Pancreas (tissue), 10 donors: ENCODE results near the gene MAJIN. TPM values are rescaled to one million over a fixed set of nuclear protein-coding genes. Genes with fewer than 3 reads are reported as not detected.
A peak's percentile ranks its signal among the peaks of the same experiment; 100 is the strongest.

Experiments
- ATAC-seq, 4 donors: fragments of 200-7000 bp; cut with Tn5 transposase; one replicate each; pipeline versions ENCODE4 v1.8.0 to v1.9.1; 2020; ENCODE audit warnings: mild to moderate bottlenecking in 4 of 4, moderate library complexity in 4 of 4
- DNase-seq, 6 donors: peaks; one replicate each; pipeline ENCODE4 v3.0.0-alpha.2; 2020
- FAIRE-seq: peaks from 2 replicates; lab custom pipeline; 2012; peaks lifted over from hg19 to GRCh38; lab: Jason Lieb, UNC
- H3K27ac ChIP-seq, 4 donors: fragments of 200-600 bp; sonication (generic); 1 replicate in 3 of 4; 2 replicates in 1 of 4; pipeline versions ENCODE4 v1.5.0 to v1.8.0; 2020
- H3K27me3 ChIP-seq, 4 donors: fragments of 200-600 bp; one replicate each; pipeline ENCODE4 v1.8.0; 2021
- H3K36me3 ChIP-seq, 3 donors: fragments of 200-600 bp; sonication (generic) in 1 of 3; one replicate each; pipeline versions ENCODE4 v1.5.0 to v1.8.0; 2020 to 2021
- H3K4me1 ChIP-seq, 3 donors: fragments of 200-600 bp; one replicate each; pipeline ENCODE4 v1.8.0; 2021
- H3K4me3 ChIP-seq, 4 donors: fragments of 200-600 bp; sonication (generic) in 2 of 4; one replicate each; pipeline versions ENCODE4 v1.5.0 to v1.8.0; 2020 to 2021
- H3K9me3 ChIP-seq, 4 donors: fragments of 200-600 bp; one replicate each; pipeline ENCODE4 v1.8.0; 2021
- CTCF ChIP-seq, 4 donors: fragments of 200-600 bp; sonication (generic) in 3 of 4; IDR thresholded peaks; one replicate each; pipeline versions ENCODE4 v1.5.0 to v1.8.0; 2021; ENCODE audit warnings: antibody characterized with exemption in 4 of 4
- WGBS, 2 donors: extraction: QIAGEN DNeasy Blood & Tissue Kit; methylation state at CpG; one replicate each; pipeline ENCODE4 v1.1.7; 2013; 5-methylcytosine and 5-hydroxymethylcytosine counted together
- intact Hi-C, 3 donors: fragments of 100-400 bp; cut with DNase I; formaldehyde crosslinking; loops; one replicate each; pipeline versions ENCODE4 v1.11.1 to v1.14.2; 2022
- polyA plus RNA-seq, 2 donors: library from polyadenylated mRNA; stranded (reverse); fragments of 200-250 nt; gene quantifications; one replicate each; pipeline ENCODE4 v1.2.3, GENCODE V29; 2013
- total RNA-seq, 6 donors: library from RNA; stranded (reverse); fragmentation: NEBNext Ultra II Directional in 4 of 6; extraction: Animal tissue kit (Norgen Biotek cat#: 25700) in 4 of 6; gene quantifications; one replicate each; pipeline versions ENCODE4 v1.2.1 to v1.2.4, GENCODE V29; 2021 to 2023
- donor health status: healthy with polysubstance abuse.
- donor health status: DM: no; HTN: no; CAD: no; lungs with moderate emphysema.
- donor health status: DM: no; HTN: no; CAD: no.
- donor health status: control.
- donor health status: control.
- donor health status: Bipolar disorder and iron deficiency.
- donor health status: DM: yes; HTN: yes; CAD: no.
- donor health status: DM: no; HTN: no; CAD: no.
- donor health status: DM: no; HTN: no; CAD: no.
- donor health status: DM: yes; HTN: yes; CAD: no.

Gene MAJIN
- total and polyA plus RNA-seq, 8 donors = 0.14 to 0.47 (median 0.26) TPM; not detected in 3

DNA sequence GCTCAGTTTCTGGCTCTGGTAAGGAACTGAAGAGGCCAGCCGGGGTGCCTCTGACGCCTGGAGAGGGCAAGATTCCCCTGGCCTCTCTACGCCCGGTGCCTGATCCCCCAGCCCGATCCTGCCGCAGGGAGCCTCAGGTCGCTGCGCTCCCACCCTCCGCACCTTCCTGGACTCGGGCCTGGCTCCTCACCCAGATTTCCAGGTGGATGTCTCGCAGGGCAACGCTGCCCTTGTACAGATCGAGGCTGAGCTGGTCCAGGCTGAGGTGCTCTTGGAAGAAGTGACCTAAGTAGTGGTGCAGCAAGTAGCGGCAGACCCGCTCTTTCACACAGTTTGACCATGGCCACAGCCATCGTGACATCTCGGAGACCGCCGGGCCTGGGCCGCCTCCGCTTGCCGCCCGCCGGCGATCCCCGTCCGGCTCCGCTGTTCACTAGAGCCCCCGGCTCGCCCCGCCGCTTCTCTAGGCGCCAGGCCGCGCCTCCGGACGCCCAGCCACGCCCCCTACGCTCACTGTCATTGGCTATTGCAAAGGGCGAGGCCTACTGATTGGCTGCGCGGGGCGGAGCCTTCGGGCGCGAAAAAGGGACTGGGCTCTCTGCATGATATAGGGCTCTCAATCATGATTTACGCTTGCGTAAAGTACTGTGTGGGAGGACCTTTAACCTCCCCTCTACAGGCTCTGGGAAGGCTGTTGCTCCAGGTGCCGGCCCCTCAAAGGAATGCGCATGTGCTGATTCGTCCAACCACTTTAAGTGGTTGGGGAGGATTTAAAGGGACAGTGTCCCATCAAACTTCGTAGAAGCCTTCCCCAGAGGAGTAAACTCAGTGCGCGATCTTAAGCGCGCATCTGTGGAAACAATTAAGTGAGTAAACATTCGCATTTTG is 54.9 kb downstream of the MAJIN start, which contains the start of gene ATG2A:
ATG2A (minus strand) TSS at position 435 of the 888 bp plus-strand sequence; CDS start at position 361, 74 bp downstream.
- no peaks in the 10 kb centered on the region for H3K9me3 ChIP-seq
- DNase-seq = peak; percentile 99 to 100 (median 99)
- H3K4me1 ChIP-seq = peaks cover 0 to 16% (median 12%) of the 10 kb centered on the region in 3 donors
- H3K36me3 ChIP-seq = peaks cover 0 to 21% (median 11%) of the 10 kb centered on the region in 3 donors
- H3K27me3 ChIP-seq = no peaks in the 10 kb centered on the region
- whole genome bisulfite sequencing, 2 donors = 1% methylated on average over 57 of the region's 57 CpGs
- peak; percentile 94 to 97 (median 97) for ATAC-seq
- peak; percentile 98 for FAIRE-seq
- peak within 1 kb of the TSS; percentile 42 to 74 (median 66) for H3K27ac ChIP-seq
- intact Hi-C loops = no loop called here
- peak within 1 kb of the TSS; percentile 71 to 95 (median 72) for H3K4me3 ChIP-seq
- no peak for TF ChIP-seq CTCF (IDR thresholded peaks at IDR 0.05)

GRCh38 chr11:64916040-64916774 is 55.7 kb downstream of the MAJIN start:
- Histone ChIP-seq H3K36me3 (peaks cover 0 to 30% (median 19%) of the 10 kb centered on the region in 3 donors), H3K4me1 (peaks cover 0 to 16% (median 12%) of the 10 kb centered on the region in 3 donors), H3K27ac (peak overlapping the region; percentile 3 to 47 (median 37)), H3K4me3 (peak overlapping the region; percentile 71 to 95 (median 72)), H3K9me3 (no peaks in the 10 kb centered on the region), H3K27me3 (no peaks in the 10 kb centered on the region)
- no peak for TF ChIP-seq CTCF (IDR thresholded peaks at IDR 0.05)
- peak; percentile 0 to 16 (median 11) for ATAC-seq
- no peak for FAIRE-seq
- peak in 4 of 6 donors; percentile 44 to 77 (median 60) for DNase-seq
- intact Hi-C loops = no loop called here
- 5% methylated on average over 23 of the region's 23 CpGs for WGBS, 2 donors

GRCh38 chr11:64915376-64915887 is 56.5 kb downstream of the MAJIN start:
- ATAC-seq (no peak), FAIRE-seq (no peak), DNase-seq (no peak)
- H3K27ac ChIP-seq = no peak overlapping the region
- TF ChIP-seq CTCF (IDR thresholded peaks at IDR 0.05) = no peak
- H3K4me1 ChIP-seq = peaks cover 0 to 16% (median 12%) of the 10 kb centered on the region in 3 donors
- peaks cover 0 to 37% (median 26%) of the 10 kb centered on the region in 3 donors for H3K36me3 ChIP-seq
- H3K4me3 ChIP-seq = peak overlapping the region in 2 of 4 donors; percentile 71 to 95
- H3K9me3 ChIP-seq = no peaks in the 10 kb centered on the region
- WGBS, 2 donors = 78 to 80% methylated on average over 7 of the region's 7 CpGs
- no peaks in the 10 kb centered on the region for H3K27me3 ChIP-seq
- intact Hi-C loops = no loop called here

GRCh38 chr11:64914123-64914522 is 57.8 kb downstream of the MAJIN start:
- Histone ChIP-seq H3K4me1 (peaks cover 0 to 16% (median 12%) of the 10 kb centered on the region in 3 donors), H3K27ac (no peak overlapping the region), H3K9me3 (no peaks in the 10 kb centered on the region), H3K36me3 (peaks cover 0 to 49% (median 28%) of the 10 kb centered on the region in 3 donors), H3K4me3 (no peak overlapping the region), H3K27me3 (no peaks in the 10 kb centered on the region)
- intact Hi-C loops = no loop called here
- ATAC-seq = no peak
- no peak for TF ChIP-seq CTCF (IDR thresholded peaks at IDR 0.05)
- DNase-seq = peak in 2 of 6 donors; percentile 46 to 76
- FAIRE-seq = no peak
- 93 to 94% methylated on average over 15 to 17 of the region's 17 CpGs for WGBS, 2 donors
